NCI-H128 (cell line): ENCODE results near the gene ARHGEF7.

ENCODE experiments used
- DNase-seq: peaks from one replicate; lab custom pipeline; 2025; ENCODE audit not compliant: unreplicated experiment; lab: John Stamatoyannopoulos, UW

The ARHGEF7 gene

GRCh38 chr13:111275995-111276618, 161.0 kb downstream of the ARHGEF7 start:
- DNase-seq: no peak

- DNase-seq: no peak
Observed at GRCh38 chr13:111278258-111278657, 163.1 kb downstream of the ARHGEF7 start.

GRCh38 chr13:111278743-111279652, 163.9 kb downstream of the ARHGEF7 start:
- no peak for DNase-seq

- DNase-seq: no peak
Observed at GRCh38 chr13:111280226-111280625, 165.1 kb downstream of the ARHGEF7 start.

GRCh38 chr13:111280681-111281585, 165.8 kb downstream of the ARHGEF7 start:
- DNase-seq: no peak

- DNase-seq: no peak
Observed at GRCh38 chr13:111281751-111282311, 166.7 kb downstream of the ARHGEF7 start.

GRCh38 chr13:111282425-111282824, 167.3 kb downstream of the ARHGEF7 start:
- no peak for DNase-seq

GRCh38 chr13:111282997-111283396, 167.9 kb downstream of the ARHGEF7 start:
- DNase-seq: no peak

- no peak for DNase-seq
Observed at GRCh38 chr13:111283457-111283856, 168.3 kb downstream of the ARHGEF7 start.

- DNase-seq: no peak
Observed at GRCh38 chr13:111283991-111284390, 168.9 kb downstream of the ARHGEF7 start.

GRCh38 chr13:111284565-111284964, 169.5 kb downstream of the ARHGEF7 start:
- no peak for DNase-seq

- no peak for DNase-seq
Observed at GRCh38 chr13:111286162-111286561, 171.1 kb downstream of the ARHGEF7 start.

GRCh38 chr13:111286749-111287148, 171.6 kb downstream of the ARHGEF7 start:
- DNase-seq: no peak

GRCh38 chr13:111287201-111287600, 172.1 kb downstream of the ARHGEF7 start:
- no peak for DNase-seq

- no peak for DNase-seq
Observed at GRCh38 chr13:111288276-111288675, 173.2 kb downstream of the ARHGEF7 start.

- no peak for DNase-seq
Observed at GRCh38 chr13:111289251-111289650, 174.1 kb downstream of the ARHGEF7 start.

- DNase-seq: no peak
Observed at GRCh38 chr13:111291908-111292307, 176.8 kb downstream of the ARHGEF7 start.

- no peak for DNase-seq
Observed at GRCh38 chr13:111292710-111293485, 177.8 kb downstream of the ARHGEF7 start.

- no peak for DNase-seq
Observed at GRCh38 chr13:111295886-111296285, 180.8 kb downstream of the ARHGEF7 start.

GRCh38 chr13:111296417-111296816, 181.3 kb downstream of the ARHGEF7 start:
- DNase-seq: no peak
